ENCODE results near the gene ASB1. TPM values are rescaled to one million over a fixed set of nuclear protein-coding genes. Genes with fewer than 3 reads are reported as not detected.

Gene ASB1
- total RNA-seq, 4 donors from 2014 or later: 12.4 to 19.5 (median 15.6) TPM

GRCh38 chr2:238466243-238466756, 39.6 kb downstream of the ASB1 start:
- no peak overlapping the region for H3K27ac ChIP-seq
- H3K4me1 ChIP-seq: no peaks in the 10 kb centered on the region
- no peaks in the 10 kb centered on the region for H3K9me3 ChIP-seq
- intact Hi-C loops (cut with DNase I): loop anchor here (10.0 kb wide), 1 partner anchor 111 kb away; no protein-coding TSS in a partner anchor
- H3K27me3 ChIP-seq: no peaks in the 10 kb centered on the region
- 52 to 67% methylated on average over 1 to 10 of the region's 10 CpGs for WGBS, 2 donors
- H3K4me3 ChIP-seq (replicated peaks in 1 of 3): no peak overlapping the region
- no peaks in the 10 kb centered on the region for H3K36me3 ChIP-seq
- DNase-seq: no peak
- TF ChIP-seq, protein P1, sequence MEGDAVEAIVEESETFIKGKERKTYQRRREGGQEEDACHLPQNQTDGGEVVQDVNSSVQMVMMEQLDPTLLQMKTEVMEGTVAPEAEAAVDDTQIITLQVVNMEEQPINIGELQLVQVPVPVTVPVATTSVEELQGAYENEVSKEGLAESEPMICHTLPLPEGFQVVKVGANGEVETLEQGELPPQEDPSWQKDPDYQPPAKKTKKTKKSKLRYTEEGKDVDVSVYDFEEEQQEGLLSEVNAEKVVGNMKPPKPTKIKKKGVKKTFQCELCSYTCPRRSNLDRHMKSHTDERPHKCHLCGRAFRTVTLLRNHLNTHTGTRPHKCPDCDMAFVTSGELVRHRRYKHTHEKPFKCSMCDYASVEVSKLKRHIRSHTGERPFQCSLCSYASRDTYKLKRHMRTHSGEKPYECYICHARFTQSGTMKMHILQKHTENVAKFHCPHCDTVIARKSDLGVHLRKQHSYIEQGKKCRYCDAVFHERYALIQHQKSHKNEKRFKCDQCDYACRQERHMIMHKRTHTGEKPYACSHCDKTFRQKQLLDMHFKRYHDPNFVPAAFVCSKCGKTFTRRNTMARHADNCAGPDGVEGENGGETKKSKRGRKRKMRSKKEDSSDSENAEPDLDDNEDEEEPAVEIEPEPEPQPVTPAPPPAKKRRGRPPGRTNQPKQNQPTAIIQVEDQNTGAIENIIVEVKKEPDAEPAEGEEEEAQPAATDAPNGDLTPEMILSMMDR (IDR thresholded peaks at IDR 0.05): no peak
- TF ChIP-seq POLR2A (IDR thresholded peaks at IDR 0.05): no peak

- Histone ChIP-seq H3K27ac (no peak overlapping the region), H3K9me3 (no peaks in the 10 kb centered on the region), H3K4me1 (no peaks in the 10 kb centered on the region), H3K36me3 (no peaks in the 10 kb centered on the region), H3K4me3 (replicated peaks in 1 of 3) (no peak overlapping the region), H3K27me3 (no peaks in the 10 kb centered on the region)
- 53 to 82% methylated on average over 4 of the region's 4 CpGs for WGBS, 2 donors
- intact Hi-C loops (cut with DNase I): loop anchor here (10.0 kb wide), 1 partner anchor 112 kb away; no protein-coding TSS in a partner anchor
- DNase-seq: no peak
- TF ChIP-seq, protein P1 (IDR thresholded peaks at IDR 0.05): no peak
- TF ChIP-seq POLR2A (IDR thresholded peaks at IDR 0.05): no peak
Measured at GRCh38 chr2:238467062-238467461, 40.3 kb downstream of the ASB1 start.

DNA sequence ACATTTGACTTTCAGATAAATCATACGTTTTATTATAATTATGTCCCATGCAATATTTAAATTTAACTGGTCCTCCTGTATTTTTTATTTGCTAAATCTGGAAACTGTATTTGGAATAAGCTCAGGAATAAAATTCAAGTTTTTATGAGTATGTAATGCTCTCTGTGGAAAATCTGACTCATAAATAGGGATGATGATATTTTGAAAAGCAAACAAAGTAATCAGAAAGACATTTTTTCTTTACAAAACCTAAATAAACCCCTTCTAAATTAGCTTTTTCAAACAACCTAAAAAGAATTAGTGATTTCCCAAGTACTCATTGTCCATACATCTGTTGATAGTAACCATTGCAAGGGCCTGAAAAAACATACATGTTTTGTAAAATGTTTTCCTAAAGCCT, 41.1 kb downstream of the ASB1 start:
- Histone ChIP-seq H3K27ac (no peak overlapping the region), H3K4me3 (replicated peaks in 1 of 3) (no peak overlapping the region), H3K4me1 (no peaks in the 10 kb centered on the region), H3K9me3 (no peaks in the 10 kb centered on the region), H3K27me3 (no peaks in the 10 kb centered on the region), H3K36me3 (no peaks in the 10 kb centered on the region)
- intact Hi-C loops (cut with DNase I): loop anchor here (10.0 kb wide), 1 partner anchor 113 kb away; no protein-coding TSS in a partner anchor
- 77 to 81% methylated on average over 1 of the region's 1 CpG for WGBS, 2 donors
- TF ChIP-seq, protein P1 (IDR thresholded peaks at IDR 0.05): no peak
- no peak for TF ChIP-seq POLR2A (IDR thresholded peaks at IDR 0.05)
- DNase-seq: no peak

DNA sequence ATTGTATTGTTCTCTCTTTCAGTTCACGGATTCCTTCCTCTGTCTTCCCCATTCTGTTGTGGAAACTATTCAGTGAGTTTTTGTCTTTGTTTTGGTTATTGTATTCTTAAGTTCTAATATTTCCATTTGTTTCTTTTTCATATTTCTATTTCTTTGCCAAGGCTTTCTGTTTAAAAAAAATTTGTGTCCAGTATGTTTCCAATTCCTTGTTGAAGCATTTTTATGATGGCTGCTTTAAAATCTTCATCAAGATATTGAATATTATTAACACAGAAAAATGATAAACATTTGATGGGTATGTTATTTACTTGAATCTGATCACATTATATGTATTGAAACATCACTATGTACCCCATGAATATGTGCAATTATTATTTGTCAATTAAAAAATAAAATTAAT, 42.4 kb downstream of the ASB1 start:
- Histone ChIP-seq H3K27me3 (no peaks in the 10 kb centered on the region), H3K36me3 (no peaks in the 10 kb centered on the region), H3K4me3 (replicated peaks in 1 of 3) (no peak overlapping the region), H3K9me3 (no peaks in the 10 kb centered on the region), H3K27ac (no peak overlapping the region), H3K4me1 (no peaks in the 10 kb centered on the region)
- WGBS, 2 donors: 85 to 89% methylated on average over 1 of the region's 1 CpG
- no peak for TF ChIP-seq POLR2A (IDR thresholded peaks at IDR 0.05)
- TF ChIP-seq, protein P1 (IDR thresholded peaks at IDR 0.05): no peak
- intact Hi-C loops (cut with DNase I): loop anchor here (10.0 kb wide), 1 partner anchor 114 kb away; no protein-coding TSS in a partner anchor
- no peak for DNase-seq

GRCh38 chr2:238473014-238473413, 46.3 kb downstream of the ASB1 start:
- no peaks in the 10 kb centered on the region for H3K4me1 ChIP-seq
- H3K9me3 ChIP-seq: no peaks in the 10 kb centered on the region
- TF ChIP-seq POLR2A (IDR thresholded peaks at IDR 0.05): no peak
- TF ChIP-seq, protein P1 (IDR thresholded peaks at IDR 0.05): no peak
- no peaks in the 10 kb centered on the region for H3K27me3 ChIP-seq
- no peaks in the 10 kb centered on the region for H3K36me3 ChIP-seq
- WGBS, 2 donors: 95% methylated on average over 4 of the region's 4 CpGs
- no peak overlapping the region for H3K4me3 ChIP-seq (replicated peaks in 1 of 3)
- no peak for DNase-seq
- intact Hi-C loops (cut with DNase I): no loop called here
- H3K27ac ChIP-seq: no peak overlapping the region
